ENCODE data around the gene LMF2.

The LMF2 gene

GRCh38 chr22:50507991-50508884, 736 bp upstream of the LMF2 start, which contains the start of gene NCAPH2:
NCAPH2 (plus strand) TSS chr22:50508224; CDS start chr22:50508338, 114 bp downstream.
- Histone ChIP-seq H3K9me3 (ENCODE audit: insufficient read depth, low read length) (no peaks in the 10 kb centered on the region), H3K27ac (ENCODE audit: low read depth, low read length) (peak within 1 kb of the TSS; percentile 86), H3K9ac (ENCODE audit: low read length) (peak within 1 kb of the TSS; percentile 93), H3F3A (ENCODE audit: insufficient read depth) (peaks cover 9% of the 10 kb centered on the region), H3K4me3 (ENCODE audit: insufficient read depth, low read length, poor library complexity, severe bottlenecking) (peak within 1 kb of the TSS; percentile 86), H3K4me2 (ENCODE audit: low read depth, low read length, poor library complexity, severe bottlenecking) (peak within 1 kb of the TSS; percentile 96), H4K20me1 (ENCODE audit: low read depth, low read length) (no peaks in the 10 kb centered on the region), H3K9me2 (replicated peaks; ENCODE audit: insufficient read depth, low read length) (no peaks in the 10 kb centered on the region), H3K79me2 (ENCODE audit: insufficient read depth, low read length) (peaks cover 52% of the 10 kb centered on the region), H3K36me3 (ENCODE audit: low read length) (peaks cover 8% of the 10 kb centered on the region; the same call in 1 of the 2 replicates), H3K27me3 (ENCODE audit: low read length) (no peaks in the 10 kb centered on the region), H2AFZ (ENCODE audit: low read depth, low read length, severe bottlenecking) (peak within 1 kb of the TSS; percentile 76)
- no peak for TF ChIP-seq CTCF (IDR thresholded peaks at IDR 0.05; ENCODE audit: insufficient read depth, low read length, poor library complexity, severe bottlenecking)
- TF ChIP-seq EZH2phosphoT487 (conservative IDR thresholded peaks at IDR 0.05; ENCODE audit: low read length), result no peak

- no peak for TF ChIP-seq CTCF (IDR thresholded peaks at IDR 0.05; ENCODE audit: insufficient read depth, low read length, poor library complexity, severe bottlenecking)
- Histone ChIP-seq H3K27ac (ENCODE audit: low read depth, low read length) (peak overlapping the region; percentile 53), H3K4me2 (ENCODE audit: low read depth, low read length, poor library complexity, severe bottlenecking) (peak overlapping the region; percentile 85), H3K79me2 (ENCODE audit: insufficient read depth, low read length) (peaks cover 38% of the 10 kb centered on the region), H3K27me3 (ENCODE audit: low read length) (no peaks in the 10 kb centered on the region), H3K9ac (ENCODE audit: low read length) (peak overlapping the region; percentile 93), H3K36me3 (ENCODE audit: low read length) (no peaks in the 10 kb centered on the region), H3F3A (ENCODE audit: insufficient read depth) (peaks cover 9% of the 10 kb centered on the region), H2AFZ (ENCODE audit: low read depth, low read length, severe bottlenecking) (peak overlapping the region; percentile 76), H3K4me3 (ENCODE audit: insufficient read depth, low read length, poor library complexity, severe bottlenecking) (peak overlapping the region; percentile 86), H4K20me1 (ENCODE audit: low read depth, low read length) (no peaks in the 10 kb centered on the region), H3K9me3 (ENCODE audit: insufficient read depth, low read length) (no peaks in the 10 kb centered on the region), H3K9me2 (replicated peaks; ENCODE audit: insufficient read depth, low read length) (no peaks in the 10 kb centered on the region)
Measured at GRCh38 chr22:50506611-50507420, 686 bp downstream of the LMF2 start.

- TF ChIP-seq CTCF (IDR thresholded peaks at IDR 0.05; ENCODE audit: insufficient read depth, low read length, poor library complexity, severe bottlenecking) (no peak), EZH2phosphoT487 (conservative IDR thresholded peaks at IDR 0.05; ENCODE audit: low read length) (no peak)
- peak overlapping the region; percentile 85 for H3K4me2 ChIP-seq (ENCODE audit: low read depth, low read length, poor library complexity, severe bottlenecking)
Measured at GRCh38 chr22:50505776-50506610, 1.5 kb downstream of the LMF2 start.

More at GRCh38 chr22:50505776-50506610, 1.5 kb downstream of the LMF2 start:
- Histone ChIP-seq H2AFZ (ENCODE audit: low read depth, low read length, severe bottlenecking) (no peak overlapping the region), H3K9ac (ENCODE audit: low read length) (peak overlapping the region; percentile 93), H3K36me3 (ENCODE audit: low read length) (no peaks in the 10 kb centered on the region), H3K79me2 (ENCODE audit: insufficient read depth, low read length) (peaks cover 33% of the 10 kb centered on the region), H4K20me1 (ENCODE audit: low read depth, low read length) (no peaks in the 10 kb centered on the region), H3K4me3 (ENCODE audit: insufficient read depth, low read length, poor library complexity, severe bottlenecking) (peak overlapping the region; percentile 86), H3K27me3 (ENCODE audit: low read length) (no peaks in the 10 kb centered on the region), H3F3A (ENCODE audit: insufficient read depth) (peaks cover 9% of the 10 kb centered on the region), H3K27ac (ENCODE audit: low read depth, low read length) (no peak overlapping the region), H3K9me3 (ENCODE audit: insufficient read depth, low read length) (no peaks in the 10 kb centered on the region), H3K9me2 (replicated peaks; ENCODE audit: insufficient read depth, low read length) (no peaks in the 10 kb centered on the region)
